ENCODE measurements around the gene GYS1. TPM values are rescaled to one million over a fixed set of nuclear protein-coding genes. Genes with fewer than 3 reads are reported as not detected.

Gene GYS1
- total RNA-seq, 4 donors from 2014 or later = 15.1 to 86.3 (median 34.5) TPM

GRCh38 chr19:48959341-48960239, 33.5 kb downstream of the GYS1 start:
- TF ChIP-seq CTCF (IDR thresholded peaks at IDR 0.05; ENCODE audit: low read depth) = no peak

DNA sequence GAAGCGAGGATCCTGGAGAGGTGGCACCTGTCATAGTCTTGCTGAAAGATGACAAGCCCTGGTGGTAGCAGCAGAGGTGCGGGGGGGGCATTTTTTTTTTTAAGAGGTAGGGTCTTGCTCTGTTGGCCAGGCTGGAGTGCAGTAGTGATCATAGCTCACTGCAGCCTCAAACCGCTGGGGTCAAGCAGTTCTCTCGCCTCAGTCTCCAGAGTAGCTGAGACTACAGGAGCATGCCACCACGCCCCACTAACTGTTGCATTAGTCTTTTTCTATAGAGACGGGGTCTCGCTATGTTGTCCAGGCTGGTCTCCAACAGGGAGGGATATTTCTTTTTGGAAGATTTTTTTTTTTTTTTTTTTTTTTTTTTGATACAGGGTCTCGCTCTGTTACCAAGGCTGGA, 35.1 kb downstream of the GYS1 start:
- no peak for TF ChIP-seq CTCF (IDR thresholded peaks at IDR 0.05; ENCODE audit: low read depth)

GRCh38 chr19:48955308-48955958, 37.7 kb downstream of the GYS1 start:
- no peak for TF ChIP-seq CTCF (IDR thresholded peaks at IDR 0.05; ENCODE audit: low read depth)

DNA sequence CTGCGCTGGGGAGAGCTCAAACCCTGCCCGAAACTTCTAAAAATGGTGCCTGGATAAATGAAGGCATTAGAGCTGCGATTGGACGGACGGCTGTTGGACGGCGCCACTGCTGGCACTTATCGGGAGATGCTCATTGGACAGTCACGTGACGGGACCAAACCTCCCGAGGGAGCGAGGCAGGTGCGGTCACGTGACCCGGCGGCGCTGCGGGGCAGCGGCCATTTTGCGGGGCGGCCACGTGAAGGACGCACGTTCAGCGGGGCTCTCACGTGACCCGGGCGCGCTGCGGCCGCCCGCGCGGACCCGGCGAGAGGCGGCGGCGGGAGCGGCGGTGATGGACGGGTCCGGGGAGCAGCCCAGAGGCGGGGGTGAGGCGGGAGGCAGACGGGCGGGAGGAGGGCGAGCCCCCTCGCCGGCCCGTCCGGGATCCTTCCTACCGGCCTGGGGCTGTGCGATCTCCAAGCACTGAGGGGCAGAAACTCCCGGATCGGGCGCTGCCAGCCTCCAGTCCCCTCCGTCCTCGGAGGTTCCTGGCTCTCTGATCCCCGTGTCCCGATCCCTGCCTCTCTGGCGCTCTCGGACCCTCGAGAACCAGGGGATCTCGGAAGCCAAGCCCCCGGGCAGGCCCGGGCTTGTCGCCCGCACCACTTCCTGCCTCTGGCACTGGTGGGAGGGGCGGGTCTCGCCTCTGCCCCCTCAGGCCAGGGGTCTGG, 38.4 kb downstream of the GYS1 start, which contains the start of gene BAX:
Gene BAX, plus strand, starts transcription at position 281 of the 713 bp plus-strand sequence. Its CDS starts 54 bp downstream, at position 335.
- no peak for TF ChIP-seq CTCF (IDR thresholded peaks at IDR 0.05; ENCODE audit: low read depth)

DNA sequence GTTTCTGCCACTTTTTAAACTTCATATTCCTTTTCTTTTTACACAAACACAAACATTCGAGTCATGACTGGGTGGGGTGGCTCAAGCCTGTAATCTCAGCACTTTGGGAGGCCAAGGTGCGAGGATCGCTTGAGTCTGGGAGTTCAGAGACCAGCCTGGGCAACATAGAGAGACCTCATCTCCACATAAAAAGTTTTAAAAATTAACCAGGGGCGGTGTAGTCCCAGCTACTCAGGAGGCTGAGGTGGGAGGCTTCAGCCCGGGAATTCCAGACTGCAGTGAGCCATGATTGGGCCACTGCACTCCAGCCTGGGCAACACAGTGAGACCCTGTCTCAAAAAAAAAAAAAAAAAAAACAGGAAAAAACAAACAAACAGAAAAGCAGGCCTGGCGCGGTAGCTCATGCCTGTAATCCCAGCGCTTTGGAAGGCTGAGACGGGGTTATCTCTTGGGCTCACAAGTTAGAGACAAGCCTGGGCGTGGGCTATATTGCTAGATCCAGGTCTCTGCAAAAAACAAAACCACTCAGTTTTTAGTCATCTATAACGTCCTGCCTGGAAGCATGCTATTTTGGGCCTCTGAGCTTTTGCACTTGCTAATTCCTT, 39.0 kb downstream of the GYS1 start:
- TF ChIP-seq CTCF (IDR thresholded peaks at IDR 0.05; ENCODE audit: low read depth) = no peak

DNA sequence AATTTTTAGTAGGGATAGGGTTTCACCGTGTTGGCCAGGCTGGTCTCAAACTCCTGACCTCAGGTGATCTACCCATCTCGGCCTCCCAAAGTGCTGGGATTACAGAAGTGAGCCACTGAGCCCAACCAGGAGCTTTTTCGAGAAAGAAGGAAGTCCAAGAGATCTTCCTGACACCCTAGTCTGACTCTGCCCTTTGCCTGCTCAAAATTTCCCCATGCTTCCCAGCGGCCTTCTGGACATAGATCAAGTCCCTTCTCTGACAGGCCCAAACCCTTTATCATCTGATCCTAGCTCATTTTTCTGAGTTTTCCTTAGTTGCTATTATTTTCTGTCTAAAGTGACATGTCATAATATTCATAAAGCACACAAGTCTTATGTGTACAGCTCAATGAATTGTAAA, 40.0 kb downstream of the GYS1 start:
- TF ChIP-seq CTCF (IDR thresholded peaks at IDR 0.05; ENCODE audit: low read depth) = no peak
